ENCODE data around the gene SDK2. TPM values are rescaled to one million over a fixed set of nuclear protein-coding genes. Genes with fewer than 3 reads are reported as not detected.

Gene SDK2
- total RNA-seq, 2 donors from 2014 or later = 0.26 to 0.33 TPM

GRCh38 chr17:73689596-73690275, 45.5 kb upstream of the SDK2 start:
- H3K27me3 ChIP-seq = no peaks in the 10 kb centered on the region
- H3K9me3 ChIP-seq = no peaks in the 10 kb centered on the region
- DNase-seq (no peak), ATAC-seq (no peak)
- 48 to 59% methylated on average over 13 of the region's 13 CpGs for WGBS, 2 donors
- H3K36me3 ChIP-seq (replicated peaks in 1 of 2; ENCODE audit: insufficient read depth in 1 of 2, low read depth in 2 of 2) = no peaks in the 10 kb centered on the region
- TF ChIP-seq CTCF (IDR thresholded peaks at IDR 0.05) (no peak), POLR2A (IDR thresholded peaks at IDR 0.05) (no peak)
- H3K27ac ChIP-seq = no peak overlapping the region
- H3K4me3 ChIP-seq = no peak overlapping the region
- intact Hi-C loops (cut with DNase I) = no loop called here
- H3K4me1 ChIP-seq = no peaks in the 10 kb centered on the region

- ATAC-seq = no peak
- intact Hi-C loops (cut with DNase I) = no loop called here
- 49 to 81% methylated on average over 3 of the region's 3 CpGs for WGBS, 2 donors
These were observed 42.7 kb upstream of the SDK2 start for GRCh38 chr17:73686961-73687360.

GRCh38 chr17:73686126-73686525, 41.9 kb upstream of the SDK2 start:
- TF ChIP-seq POLR2A (IDR thresholded peaks at IDR 0.05) = no peak
- TF ChIP-seq CTCF (IDR thresholded peaks at IDR 0.05) = no peak
- DNase-seq (no peak), ATAC-seq (no peak)
- no peaks in the 10 kb centered on the region for H3K36me3 ChIP-seq (replicated peaks in 1 of 2; ENCODE audit: insufficient read depth in 1 of 2, low read depth in 2 of 2)
- H3K4me3 ChIP-seq = no peak overlapping the region
- H3K9me3 ChIP-seq = no peaks in the 10 kb centered on the region
- intact Hi-C loops (cut with DNase I) = no loop called here
- no peaks in the 10 kb centered on the region for H3K27me3 ChIP-seq
- H3K4me1 ChIP-seq = no peaks in the 10 kb centered on the region
- no peak overlapping the region for H3K27ac ChIP-seq

More at GRCh38 chr17:73686961-73687360, 42.7 kb upstream of the SDK2 start:
- no peak overlapping the region for H3K4me3 ChIP-seq
- TF ChIP-seq CTCF (IDR thresholded peaks at IDR 0.05) = no peak
- TF ChIP-seq POLR2A (IDR thresholded peaks at IDR 0.05) = no peak
- no peaks in the 10 kb centered on the region for H3K4me1 ChIP-seq
- no peak overlapping the region for H3K27ac ChIP-seq
- no peaks in the 10 kb centered on the region for H3K9me3 ChIP-seq
- H3K27me3 ChIP-seq = no peaks in the 10 kb centered on the region
- H3K36me3 ChIP-seq (replicated peaks in 1 of 2; ENCODE audit: insufficient read depth in 1 of 2, low read depth in 2 of 2) = no peaks in the 10 kb centered on the region
- no peak for DNase-seq

- Histone ChIP-seq H3K9me3 (no peaks in the 10 kb centered on the region), H3K36me3 (replicated peaks in 1 of 2; ENCODE audit: insufficient read depth in 1 of 2, low read depth in 2 of 2) (no peaks in the 10 kb centered on the region), H3K4me3 (no peak overlapping the region), H3K27ac (no peak overlapping the region), H3K4me1 (no peaks in the 10 kb centered on the region), H3K27me3 (no peaks in the 10 kb centered on the region)
- DNase-seq (no peak), ATAC-seq (no peak)
- TF ChIP-seq POLR2A (IDR thresholded peaks at IDR 0.05) = no peak
- no peak for TF ChIP-seq CTCF (IDR thresholded peaks at IDR 0.05)
- 16 to 26% methylated on average over 3 of the region's 3 CpGs for WGBS, 2 donors
- intact Hi-C loops (cut with DNase I) = no loop called here
These were observed 39.9 kb upstream of the SDK2 start for GRCh38 chr17:73684183-73684582.

- TF ChIP-seq CTCF (IDR thresholded peaks at IDR 0.05) (no peak), POLR2A (IDR thresholded peaks at IDR 0.05) (no peak)
- DNase-seq = no peak
- 43% methylated on average over 6 of the region's 6 CpGs for WGBS, 2 donors
- H3K27me3 ChIP-seq = no peaks in the 10 kb centered on the region
- ATAC-seq = no peak
- no peaks in the 10 kb centered on the region for H3K9me3 ChIP-seq
- H3K27ac ChIP-seq = no peak overlapping the region
- H3K36me3 ChIP-seq (replicated peaks in 1 of 2; ENCODE audit: insufficient read depth in 1 of 2, low read depth in 2 of 2) = no peaks in the 10 kb centered on the region
- H3K4me3 ChIP-seq = no peak overlapping the region
- H3K4me1 ChIP-seq = no peaks in the 10 kb centered on the region
- intact Hi-C loops (cut with DNase I) = no loop called here
These were observed 39.5 kb upstream of the SDK2 start for GRCh38 chr17:73683771-73684170.
